IPS-20b (cell line): ENCODE data around the gene FHDC1.

ENCODE experiments used
- H3K27ac ChIP-seq: one replicate; pipeline ENCODE4 v1.5.1; 2013; ENCODE audit warnings: low read length
- H3K27me3 ChIP-seq: 2 replicates; pipeline ENCODE4 v1.6.1; 2013; ENCODE audit warnings: mild to moderate bottlenecking, low read length, inconsistent platforms; ENCODE audit not compliant: insufficient read depth
- H3K36me3 ChIP-seq: 2 replicates; pipeline ENCODE4 v1.6.1; 2013; ENCODE audit warnings: low read depth, mild to moderate bottlenecking, inconsistent platforms, low read length, moderate library complexity; ENCODE audit not compliant: insufficient read depth
- H3K4me1 ChIP-seq: 2 replicates; pipeline ENCODE4 v1.6.1; 2013; ENCODE audit warnings: mild to moderate bottlenecking, control low read depth, inconsistent platforms, low read length, moderate library complexity; ENCODE audit not compliant: insufficient read depth
- H3K4me3 ChIP-seq: 2 replicates; pipeline ENCODE4 v1.5.1; 2013; ENCODE audit warnings: mild to moderate bottlenecking, low read length, inconsistent platforms
- H3K9ac ChIP-seq: 2 replicates; pipeline ENCODE4 v1.6.1; 2013; ENCODE audit warnings: low read depth, mild to moderate bottlenecking, inconsistent platforms, low read length, moderate library complexity
- H3K9me3 ChIP-seq: 2 replicates; pipeline ENCODE4 v1.6.1; 2013; ENCODE audit warnings: mild to moderate bottlenecking, low read depth, low read length, inconsistent platforms; ENCODE audit not compliant: insufficient read depth

Gene FHDC1

GRCh38 chr4:152961773-152962115 lies 25.6 kb downstream of the FHDC1 start:
- Histone ChIP-seq H3K4me3 (no peak overlapping the region), H3K36me3 (peaks cover 99% of the 10 kb centered on the region), H3K9me3 (no peaks in the 10 kb centered on the region)

GRCh38 chr4:152962150-152962549 lies 26.0 kb downstream of the FHDC1 start:
- Histone ChIP-seq H3K4me3 (no peak overlapping the region), H3K9ac (no peak overlapping the region), H3K36me3 (peaks cover 96% of the 10 kb centered on the region), H3K27ac (no peak overlapping the region), H3K4me1 (peaks cover 6% of the 10 kb centered on the region), H3K27me3 (no peaks in the 10 kb centered on the region), H3K9me3 (no peaks in the 10 kb centered on the region)

More at GRCh38 chr4:152961773-152962115, 25.6 kb downstream of the FHDC1 start:
- Histone ChIP-seq H3K27me3 (no peaks in the 10 kb centered on the region), H3K4me1 (peaks cover 6% of the 10 kb centered on the region), H3K27ac (no peak overlapping the region), H3K9ac (no peak overlapping the region)

- peaks cover 6% of the 10 kb centered on the region for H3K4me1 ChIP-seq
Observed at GRCh38 chr4:152964335-152964734, 28.2 kb downstream of the FHDC1 start.

GRCh38 chr4:152965611-152966010 lies 29.5 kb downstream of the FHDC1 start:
- no peak overlapping the region for H3K4me3 ChIP-seq
- H3K4me1 ChIP-seq = peaks cover 6% of the 10 kb centered on the region
- no peaks in the 10 kb centered on the region for H3K27me3 ChIP-seq
- H3K9me3 ChIP-seq = no peaks in the 10 kb centered on the region
- no peak overlapping the region for H3K9ac ChIP-seq
- H3K27ac ChIP-seq = no peak overlapping the region
- H3K36me3 ChIP-seq = peaks cover 95% of the 10 kb centered on the region

More at GRCh38 chr4:152964335-152964734, 28.2 kb downstream of the FHDC1 start:
- H3K27me3 ChIP-seq = no peaks in the 10 kb centered on the region
- H3K27ac ChIP-seq = no peak overlapping the region
- no peak overlapping the region for H3K4me3 ChIP-seq
- no peak overlapping the region for H3K9ac ChIP-seq
- no peaks in the 10 kb centered on the region for H3K9me3 ChIP-seq
- peaks cover 94% of the 10 kb centered on the region for H3K36me3 ChIP-seq

- peaks cover 5% of the 10 kb centered on the region for H3K4me1 ChIP-seq
- H3K9ac ChIP-seq = no peak overlapping the region
- peaks cover 95% of the 10 kb centered on the region for H3K36me3 ChIP-seq
- no peaks in the 10 kb centered on the region for H3K9me3 ChIP-seq
- no peaks in the 10 kb centered on the region for H3K27me3 ChIP-seq
- no peak overlapping the region for H3K4me3 ChIP-seq
- H3K27ac ChIP-seq = no peak overlapping the region
Observed at GRCh38 chr4:152967907-152968306, 31.8 kb downstream of the FHDC1 start.

GRCh38 chr4:152968806-152969394 lies 32.8 kb downstream of the FHDC1 start:
- H3K27ac ChIP-seq = no peak overlapping the region
- H3K36me3 ChIP-seq = peaks cover 95% of the 10 kb centered on the region
- peaks cover 3% of the 10 kb centered on the region for H3K4me1 ChIP-seq
- no peak overlapping the region for H3K9ac ChIP-seq
- H3K27me3 ChIP-seq = no peaks in the 10 kb centered on the region
- H3K4me3 ChIP-seq = no peak overlapping the region
- H3K9me3 ChIP-seq = no peaks in the 10 kb centered on the region

- no peak overlapping the region for H3K27ac ChIP-seq
- H3K9ac ChIP-seq = no peak overlapping the region
- H3K4me1 ChIP-seq = no peaks in the 10 kb centered on the region
Observed at GRCh38 chr4:152970102-152970820, 34.1 kb downstream of the FHDC1 start.

GRCh38 chr4:152971053-152971452 lies 34.9 kb downstream of the FHDC1 start:
- Histone ChIP-seq H3K36me3 (peaks cover 84% of the 10 kb centered on the region), H3K27ac (no peak overlapping the region), H3K4me1 (no peaks in the 10 kb centered on the region), H3K27me3 (no peaks in the 10 kb centered on the region), H3K9ac (no peak overlapping the region), H3K4me3 (no peak overlapping the region), H3K9me3 (no peaks in the 10 kb centered on the region)

More at GRCh38 chr4:152970102-152970820, 34.1 kb downstream of the FHDC1 start:
- Histone ChIP-seq H3K9me3 (no peaks in the 10 kb centered on the region), H3K36me3 (peaks cover 91% of the 10 kb centered on the region), H3K27me3 (no peaks in the 10 kb centered on the region), H3K4me3 (no peak overlapping the region)

- H3K9ac ChIP-seq = no peak overlapping the region
- H3K36me3 ChIP-seq = peaks cover 76% of the 10 kb centered on the region
- H3K4me1 ChIP-seq = no peaks in the 10 kb centered on the region
- H3K27ac ChIP-seq = no peak overlapping the region
- no peaks in the 10 kb centered on the region for H3K27me3 ChIP-seq
- no peak overlapping the region for H3K4me3 ChIP-seq
- no peaks in the 10 kb centered on the region for H3K9me3 ChIP-seq
Observed at GRCh38 chr4:152972821-152973628, 36.9 kb downstream of the FHDC1 start.

- H3K4me1 ChIP-seq = no peaks in the 10 kb centered on the region
- peaks cover 68% of the 10 kb centered on the region for H3K36me3 ChIP-seq
- no peaks in the 10 kb centered on the region for H3K27me3 ChIP-seq
- no peak overlapping the region for H3K9ac ChIP-seq
- no peak overlapping the region for H3K4me3 ChIP-seq
- no peak overlapping the region for H3K27ac ChIP-seq
- no peaks in the 10 kb centered on the region for H3K9me3 ChIP-seq
Observed at GRCh38 chr4:152973629-152974467, 37.7 kb downstream of the FHDC1 start.
